GM19193 (cell line): ENCODE results near the gene PAK4.

ENCODE experiments used
- POLR2A ChIP-seq: IDR thresholded peaks from 4 replicates; pipeline ENCODE4 v1.6.1; 2011; ENCODE audit not compliant: insufficient read depth, insufficient read length; ENCODE audit errors: extremely low read depth

PAK4 gene

DNA sequence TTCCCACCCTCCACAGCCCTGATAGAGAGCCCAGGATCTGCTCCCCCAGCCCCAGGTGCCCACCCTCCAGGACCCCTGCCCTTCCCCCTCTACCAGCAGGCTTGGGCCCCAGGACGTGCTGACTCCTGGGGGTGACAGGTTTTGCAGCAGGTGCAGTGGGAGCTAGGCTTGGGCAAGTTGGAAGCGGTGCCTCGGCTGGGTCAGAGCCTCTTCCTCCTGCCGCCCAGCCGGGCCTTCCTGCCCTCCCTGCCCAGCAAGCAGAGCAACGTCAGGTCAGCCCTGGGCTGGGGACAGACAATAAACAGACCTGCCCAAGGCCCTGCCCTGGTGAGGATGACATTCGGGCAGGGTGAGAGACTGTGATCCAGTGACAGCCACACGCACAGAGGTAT, 62.0 kb downstream of the PAK4 start:
- TF ChIP-seq POLR2A, result no peak

DNA sequence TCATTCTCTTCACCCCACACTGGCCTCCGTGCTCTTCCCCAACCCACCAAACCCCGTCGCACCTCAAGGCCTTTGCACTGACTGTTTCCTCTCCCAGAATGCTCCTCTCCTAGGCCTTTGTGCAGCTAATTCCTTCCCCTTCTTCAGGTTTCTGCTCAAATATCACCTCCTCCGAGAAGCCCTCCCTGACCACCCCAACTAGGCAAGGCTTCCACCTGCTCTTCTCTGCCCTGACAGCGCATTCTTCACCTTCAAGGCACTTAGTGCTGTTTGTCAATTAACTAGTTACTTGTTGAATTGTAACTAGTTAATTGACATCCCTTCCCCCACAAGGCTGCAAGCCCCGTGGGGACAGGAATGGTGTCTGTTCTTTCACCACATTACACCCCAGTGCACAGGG, 63.4 kb downstream of the PAK4 start:
- no peak for TF ChIP-seq POLR2A

DNA sequence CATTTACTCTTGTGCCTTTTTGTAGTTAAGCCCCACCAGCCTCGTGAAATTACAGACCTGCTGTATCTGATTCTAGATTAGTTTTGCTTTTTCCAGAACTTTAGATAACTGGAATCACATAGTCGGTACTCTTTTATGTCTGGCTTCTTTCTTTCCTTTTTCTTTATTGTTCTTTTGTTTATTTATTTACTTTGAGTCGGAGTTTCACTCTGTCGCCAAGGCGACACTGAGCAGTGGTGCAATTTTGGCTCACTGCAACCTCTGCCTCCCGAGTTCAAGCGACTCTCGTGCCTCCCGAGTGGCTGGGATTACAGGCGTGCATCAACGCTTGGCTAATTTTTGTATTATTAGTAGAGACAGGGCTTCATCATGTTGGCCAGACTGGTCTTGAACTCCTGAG, 65.2 kb downstream of the PAK4 start:
- no peak for TF ChIP-seq POLR2A

DNA sequence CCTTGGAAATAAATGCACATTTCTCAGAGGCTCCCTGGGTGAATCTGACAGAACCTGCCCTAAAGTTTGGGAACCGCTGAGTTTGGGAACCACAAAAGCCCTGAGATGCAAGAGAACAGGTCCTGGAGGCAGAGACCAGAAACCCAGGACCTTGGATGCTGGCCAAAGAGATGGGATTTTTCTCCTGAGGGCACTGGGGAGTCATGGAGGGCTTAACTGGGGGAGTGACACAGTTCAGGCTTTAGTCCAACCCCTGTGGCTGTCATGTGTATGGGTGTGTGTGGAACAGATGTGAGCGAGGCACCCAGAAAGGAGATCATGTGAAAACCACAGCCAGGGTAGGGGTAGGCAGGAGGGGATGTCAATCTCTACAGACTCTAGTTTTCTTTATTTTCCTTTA, 67.3 kb downstream of the PAK4 start:
- no peak for TF ChIP-seq POLR2A

DNA sequence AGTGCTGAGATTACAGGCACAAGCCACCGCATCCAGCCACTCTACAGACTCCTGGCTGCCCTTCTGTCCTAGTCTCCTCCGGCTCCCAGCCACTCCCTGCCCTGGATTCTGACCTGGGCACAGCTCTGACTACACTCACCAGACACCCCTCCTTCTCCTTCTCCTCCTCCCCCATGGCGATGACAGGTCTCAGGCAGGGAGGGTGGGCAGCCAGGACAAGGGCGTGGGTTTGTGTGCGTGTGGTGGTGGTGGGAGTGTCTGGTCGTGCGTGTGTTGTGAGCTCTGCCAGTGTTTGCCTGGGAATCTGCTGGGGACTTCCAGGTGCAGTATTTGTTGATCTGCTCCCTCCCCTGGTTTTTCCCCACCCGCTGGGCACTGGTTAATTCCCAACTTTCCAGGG, 68.2 kb downstream of the PAK4 start:
- TF ChIP-seq POLR2A, result no peak

DNA sequence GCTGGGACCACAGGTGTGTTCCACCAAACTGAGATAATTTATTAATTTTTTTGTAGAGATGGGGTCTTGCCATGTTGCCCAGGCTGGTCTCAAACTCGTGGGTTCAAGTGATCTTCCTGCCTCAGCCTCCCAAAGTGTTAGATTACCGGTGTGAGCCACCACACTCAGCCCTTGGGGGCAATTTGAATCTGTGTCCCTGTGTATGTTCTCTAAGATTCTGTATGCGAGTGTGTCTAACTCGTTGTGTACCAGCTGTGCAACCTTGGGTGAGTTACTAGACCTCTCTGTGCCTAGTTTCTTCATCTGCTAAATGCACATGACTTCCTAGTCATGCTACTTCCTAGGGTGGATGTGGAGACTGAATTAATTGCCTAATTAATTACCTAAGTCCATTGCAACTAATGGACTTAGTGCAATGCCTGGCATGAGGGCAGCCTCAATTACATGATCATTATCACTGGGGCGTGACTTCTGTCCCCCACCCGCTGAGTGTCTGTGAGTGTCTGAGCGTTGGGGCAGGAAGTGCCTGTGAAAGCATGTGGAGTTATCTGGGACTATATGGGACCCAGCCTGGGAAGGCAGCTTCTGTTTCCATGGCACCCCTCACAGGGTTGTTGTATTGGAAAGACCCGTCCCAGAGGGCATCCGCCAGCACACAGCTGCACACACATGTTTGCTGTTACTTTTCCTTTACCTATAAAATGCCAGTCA, 69.4 kb downstream of the PAK4 start:
- no peak for TF ChIP-seq POLR2A

DNA sequence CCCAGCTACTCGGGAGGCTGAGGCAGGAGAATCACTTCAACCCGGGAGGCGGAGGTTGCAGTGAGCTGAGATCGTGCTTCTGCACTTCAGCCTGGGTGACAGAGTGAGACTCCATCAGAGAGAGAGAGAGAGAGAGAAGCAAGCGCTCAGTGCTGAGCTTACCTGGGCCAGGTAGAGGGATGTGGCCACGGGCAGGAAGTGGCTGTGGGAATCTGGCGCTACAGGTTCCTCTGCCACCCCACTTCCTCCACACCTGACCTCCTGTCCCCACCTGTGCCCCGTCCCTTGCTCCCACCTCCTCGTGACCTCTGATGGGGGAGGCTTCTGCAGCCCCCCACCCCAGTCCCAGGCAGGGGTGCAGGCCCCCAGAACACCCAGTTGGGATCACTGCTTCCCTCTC, 70.2 kb downstream of the PAK4 start:
- no peak for TF ChIP-seq POLR2A

DNA sequence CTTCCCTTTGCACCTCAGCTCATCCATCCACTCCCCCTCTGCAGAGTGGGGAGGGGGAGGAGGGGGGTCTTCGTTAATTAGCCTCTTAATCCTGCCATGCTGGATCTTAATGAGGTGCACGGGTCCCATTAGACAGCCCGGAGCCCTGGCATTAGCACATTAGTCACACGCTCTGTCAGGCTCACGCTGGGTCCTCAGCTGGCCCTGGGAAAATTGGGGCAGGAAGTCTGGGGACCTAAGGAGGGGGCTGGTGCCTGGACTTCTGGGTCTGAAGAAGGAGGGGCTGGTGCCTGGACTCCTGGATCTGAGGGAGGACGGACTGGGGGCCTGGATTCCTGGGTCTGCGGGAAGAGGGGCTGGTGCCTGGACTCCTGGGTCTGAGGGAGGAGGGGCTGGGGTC, 70.7 kb downstream of the PAK4 start:
- no peak for TF ChIP-seq POLR2A

DNA sequence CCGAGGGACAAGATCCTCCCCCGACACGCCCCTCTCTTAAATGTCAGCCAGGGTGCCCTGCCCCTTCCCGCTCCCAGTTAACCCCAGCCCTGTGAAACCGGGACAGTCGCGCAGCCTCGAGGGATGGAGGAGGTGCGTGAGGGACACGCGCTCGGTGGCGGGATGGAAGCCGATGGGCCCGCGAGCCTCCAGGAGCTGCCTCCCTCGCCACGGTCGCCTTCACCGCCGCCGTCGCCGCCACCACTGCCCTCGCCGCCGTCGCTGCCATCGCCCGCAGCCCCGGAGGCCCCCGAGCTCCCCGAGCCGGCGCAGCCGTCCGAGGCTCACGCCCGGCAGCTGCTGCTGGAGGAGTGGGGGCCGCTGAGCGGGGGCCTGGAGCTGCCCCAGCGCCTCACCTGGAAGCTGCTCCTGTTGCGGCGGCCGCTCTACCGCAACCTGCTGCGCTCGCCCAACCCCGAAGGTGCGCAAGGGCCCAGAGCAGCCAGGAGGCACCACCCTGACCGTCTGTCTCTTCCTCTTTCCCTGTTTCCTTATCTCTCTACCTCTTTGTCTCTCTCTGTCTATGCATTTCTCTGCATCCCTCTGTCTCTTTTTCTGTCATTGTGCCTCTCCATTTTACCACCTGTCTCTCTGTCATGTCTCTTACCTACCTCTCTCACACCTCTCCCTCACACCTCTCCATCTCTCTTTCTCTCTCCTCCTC, 71.4 kb downstream of the PAK4 start, which contains the start of gene NCCRP1:
TSS of gene NCCRP1 (plus strand) at position 105 of the 703 bp plus-strand sequence. CDS start at position 124, 19 bp downstream.
- no peak for TF ChIP-seq POLR2A

DNA sequence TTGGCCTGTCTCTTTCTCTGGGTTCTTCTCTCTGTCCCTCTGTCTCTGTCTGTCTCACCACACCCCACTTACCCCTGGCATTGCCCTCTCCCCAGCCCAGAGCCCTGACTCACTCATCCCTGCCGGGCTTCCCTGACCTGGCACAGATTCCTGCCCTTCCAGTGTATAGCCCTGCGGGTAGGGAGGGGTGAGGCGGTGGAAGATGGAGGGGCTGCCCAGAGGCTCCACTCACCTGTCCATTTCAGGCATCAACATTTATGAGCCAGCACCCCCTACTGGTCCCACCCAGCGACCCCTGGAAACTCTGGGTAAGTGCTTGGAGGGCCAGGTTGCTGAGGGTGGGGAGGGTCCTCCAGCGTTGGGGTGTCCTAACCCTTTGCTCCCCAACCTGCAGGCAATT, 72.2 kb downstream of the PAK4 start:
- no peak for TF ChIP-seq POLR2A

DNA sequence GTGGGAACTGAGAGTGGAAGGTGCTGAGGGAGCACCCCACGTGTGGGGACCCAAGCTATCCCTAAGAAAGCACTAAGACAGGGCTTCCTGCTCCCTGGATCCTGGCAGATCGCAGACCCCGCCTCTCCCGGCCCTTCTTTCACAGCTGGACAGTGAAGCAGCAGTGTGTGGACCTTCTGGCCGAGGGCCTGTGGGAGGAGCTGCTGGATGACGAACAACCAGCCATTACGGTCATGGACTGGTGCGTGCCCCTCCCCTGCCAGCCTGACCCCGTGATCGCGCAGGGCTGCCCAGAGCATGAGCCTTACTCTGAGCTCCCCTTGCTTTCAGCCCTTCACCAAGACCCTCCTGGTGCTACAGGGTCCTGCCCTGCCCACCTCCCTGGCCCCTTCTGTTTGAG, 73.4 kb downstream of the PAK4 start:
- TF ChIP-seq POLR2A, result no peak

DNA sequence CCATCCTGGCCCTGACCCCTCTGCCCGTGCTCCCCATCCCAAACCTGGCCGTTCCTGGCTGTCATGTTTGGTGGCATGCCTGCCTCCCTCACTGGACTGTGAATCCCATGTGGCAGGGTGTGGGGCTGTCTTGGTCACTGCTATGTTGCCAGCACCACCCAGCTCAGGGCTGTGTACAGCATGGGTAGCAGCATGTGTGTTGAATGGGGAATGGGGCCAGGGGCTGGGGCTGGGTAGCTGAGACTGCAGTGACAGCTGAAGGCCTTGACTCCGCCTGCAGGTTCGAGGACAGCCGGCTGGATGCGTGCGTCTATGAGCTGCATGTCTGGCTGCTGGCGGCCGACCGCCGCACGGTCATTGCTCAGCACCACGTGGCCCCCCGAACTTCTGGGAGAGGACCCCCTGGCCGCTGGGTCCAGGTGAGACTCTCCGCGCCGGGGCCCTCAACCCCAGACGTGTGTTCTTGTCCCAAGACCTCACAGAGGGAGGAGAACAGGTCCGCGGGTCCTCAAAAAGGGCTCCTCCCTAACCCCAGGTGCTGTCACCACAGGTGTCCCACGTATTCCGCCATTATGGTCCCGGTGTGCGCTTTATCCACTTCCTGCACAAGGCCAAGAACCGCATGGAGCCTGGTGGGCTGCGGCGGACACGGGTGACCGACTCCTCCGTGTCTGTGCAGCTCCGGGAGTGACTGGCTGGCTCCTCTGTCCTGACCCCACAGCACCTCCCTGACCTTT, 74.6 kb downstream of the PAK4 start:
- no peak for TF ChIP-seq POLR2A

DNA sequence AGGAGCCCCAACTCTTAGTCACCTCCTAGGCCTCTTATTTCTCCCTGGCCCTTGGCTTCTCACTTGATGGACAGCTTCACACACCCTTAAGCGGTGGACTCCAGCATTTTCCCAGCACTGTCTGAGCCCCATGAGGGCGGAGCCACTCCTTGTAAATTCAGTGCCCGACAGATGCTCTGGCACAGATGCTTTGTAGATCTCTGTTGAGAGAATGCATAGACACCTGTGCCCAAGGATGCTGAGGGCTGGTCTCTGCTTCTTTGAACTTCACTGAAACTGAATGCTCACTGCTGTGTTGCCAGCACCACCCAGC, 75.2 kb downstream of the PAK4 start:
- TF ChIP-seq POLR2A, result no peak

DNA sequence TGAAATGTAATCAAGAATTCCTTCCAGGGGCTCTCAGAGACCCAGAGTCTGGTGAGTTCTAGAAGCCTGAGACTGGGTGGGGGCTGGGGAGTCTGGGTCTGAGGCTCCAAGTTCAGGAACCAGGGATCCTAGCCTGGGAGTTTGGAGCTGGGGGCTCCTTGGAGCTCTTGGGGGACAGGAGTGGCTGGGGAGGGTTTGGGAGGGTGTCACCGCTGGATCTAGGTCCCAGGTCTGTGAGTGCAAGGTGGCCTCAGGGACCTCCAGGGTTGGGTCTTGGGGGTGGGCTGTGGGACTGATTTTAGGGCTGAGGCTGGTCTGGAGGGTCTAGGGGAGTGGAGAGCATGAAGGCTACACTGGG, 77.4 kb downstream of the PAK4 start:
- TF ChIP-seq POLR2A, result no peak

DNA sequence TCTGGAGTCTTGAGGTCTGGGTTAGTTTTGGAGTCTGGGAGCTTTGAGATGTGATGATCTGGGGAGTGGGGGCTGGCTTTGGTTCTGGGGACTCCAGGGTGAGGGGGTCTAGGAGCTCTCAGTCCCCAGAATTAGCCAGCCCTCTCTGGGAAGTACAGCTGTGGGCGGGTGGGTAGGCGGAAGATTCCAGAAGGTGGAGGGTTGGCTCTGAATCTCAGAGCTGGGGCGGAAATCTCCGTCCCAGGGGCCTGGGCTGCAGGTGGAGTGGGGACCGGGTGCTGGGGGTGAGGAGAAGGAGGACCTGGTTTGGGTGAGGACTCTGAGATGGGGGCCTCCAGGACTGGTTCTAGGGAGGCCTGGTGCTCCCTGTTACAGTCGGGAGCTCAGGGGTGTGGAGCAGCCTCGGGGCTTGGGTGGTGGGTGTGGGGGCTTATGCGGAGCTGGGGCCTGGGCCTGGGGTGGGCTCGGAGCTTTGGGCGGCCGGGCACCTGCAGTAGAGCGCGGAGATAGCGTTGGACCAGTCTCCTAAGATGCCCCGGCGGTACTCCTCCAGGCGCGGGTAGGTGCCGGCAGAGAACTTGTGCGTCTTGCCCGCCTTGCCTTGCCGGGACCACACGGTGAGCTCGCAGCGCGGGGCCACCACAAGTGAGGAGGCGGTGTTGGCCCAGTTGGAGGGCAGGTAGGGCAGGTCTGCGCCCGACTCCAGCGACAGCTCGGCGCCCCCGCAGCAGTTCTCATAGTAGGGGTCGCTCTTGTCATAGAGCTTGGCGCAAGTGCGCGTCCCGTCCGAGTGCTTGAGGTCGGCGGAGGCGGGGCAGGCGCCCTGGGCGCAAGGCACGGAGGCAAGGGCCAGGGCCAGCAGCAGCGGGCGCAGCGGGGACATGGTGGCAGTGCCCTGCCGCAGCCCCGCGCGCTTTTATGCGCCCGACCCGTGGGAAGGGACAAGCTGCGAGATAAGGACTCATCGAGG, 78.1 kb downstream of the PAK4 start, which contains the start of gene SYCN:
TSS of gene SYCN (minus strand) at position 892 of the 970 bp plus-strand sequence. CDS start at position 883, 9 bp downstream.
- TF ChIP-seq POLR2A, result no peak
